HT1080 (cell line): ENCODE results near the gene ETS1. TPM values are rescaled to one million over a fixed set of nuclear protein-coding genes. Genes with fewer than 3 reads are reported as not detected.

Experiments used
- DNase-seq: peaks from one replicate; pipeline ENCODE4 v3.0.0-alpha.2; 2015; ENCODE audit warnings: low read depth
- total RNA-seq: library from RNA; depleted of rRNA; stranded (reverse); fragments of >200 nt; shearing (Covaris generic); gene quantifications from 2 replicates; pipeline ENCODE4 v1.2.3, GENCODE V29; 2014

Gene ETS1
- total RNA-seq, 1 experiment from 2014 or later: 78.8 TPM

GRCh38 chr11:128619540-128620308 lies 32.4 kb upstream of the ETS1 start:
- DNase-seq: no peak

GRCh38 chr11:128619007-128619406 lies 31.6 kb upstream of the ETS1 start:
- DNase-seq: no peak

- no peak for DNase-seq
These were observed 31.2 kb upstream of the ETS1 start for GRCh38 chr11:128618603-128619002.

- DNase-seq: no peak
These were observed 28.8 kb upstream of the ETS1 start for GRCh38 chr11:128616161-128616560.

GRCh38 chr11:128615612-128616011 lies 28.3 kb upstream of the ETS1 start:
- no peak for DNase-seq

- DNase-seq: no peak
These were observed 27.7 kb upstream of the ETS1 start for GRCh38 chr11:128615076-128615475.

GRCh38 chr11:128614026-128614425 lies 26.7 kb upstream of the ETS1 start:
- no peak for DNase-seq

- no peak for DNase-seq
These were observed 26.1 kb upstream of the ETS1 start for GRCh38 chr11:128613300-128613995.

- DNase-seq: no peak
These were observed 23.6 kb upstream of the ETS1 start for GRCh38 chr11:128610721-128611617.

GRCh38 chr11:128609785-128610184 lies 22.4 kb upstream of the ETS1 start:
- no peak for DNase-seq

GRCh38 chr11:128608746-128609407 lies 21.5 kb upstream of the ETS1 start:
- DNase-seq: no peak

- DNase-seq: no peak
These were observed 20.5 kb upstream of the ETS1 start for GRCh38 chr11:128607819-128608218.

GRCh38 chr11:128604723-128605122 lies 17.4 kb upstream of the ETS1 start:
- no peak for DNase-seq

GRCh38 chr11:128603752-128604414 lies 16.5 kb upstream of the ETS1 start:
- DNase-seq: no peak

- no peak for DNase-seq
These were observed 15.8 kb upstream of the ETS1 start for GRCh38 chr11:128603003-128603696.

- peak; percentile 23 for DNase-seq
These were observed 12.4 kb upstream of the ETS1 start for GRCh38 chr11:128599729-128600128.

- no peak for DNase-seq
These were observed 11.3 kb upstream of the ETS1 start for GRCh38 chr11:128598506-128599150.

GRCh38 chr11:128598096-128598495 lies 10.7 kb upstream of the ETS1 start:
- DNase-seq: no peak

GRCh38 chr11:128597209-128597608 lies 9.9 kb upstream of the ETS1 start:
- DNase-seq: no peak

- DNase-seq: no peak
These were observed 8.9 kb upstream of the ETS1 start for GRCh38 chr11:128596250-128596649.
